HG02623 (cell line): Measurements from ENCODE around the gene LIX1.
"Not testable (repeated sequence)": the region's sequence is repeated elsewhere in the genome, so short reads cannot be mapped to it uniquely, and the experiment has no call there.

Experiments
- ATAC-seq: cut with Tn5 transposase; IDR thresholded peaks from one replicate; pipeline ENCODE4 v1.9.1; 2021; ENCODE audit warnings: moderate library complexity; ENCODE audit not compliant: unreplicated experiment

Gene LIX1

GRCh38 chr5:97143704-97144103, 1.3 kb upstream of the LIX1 start:
- ATAC-seq, result no peak

DNA sequence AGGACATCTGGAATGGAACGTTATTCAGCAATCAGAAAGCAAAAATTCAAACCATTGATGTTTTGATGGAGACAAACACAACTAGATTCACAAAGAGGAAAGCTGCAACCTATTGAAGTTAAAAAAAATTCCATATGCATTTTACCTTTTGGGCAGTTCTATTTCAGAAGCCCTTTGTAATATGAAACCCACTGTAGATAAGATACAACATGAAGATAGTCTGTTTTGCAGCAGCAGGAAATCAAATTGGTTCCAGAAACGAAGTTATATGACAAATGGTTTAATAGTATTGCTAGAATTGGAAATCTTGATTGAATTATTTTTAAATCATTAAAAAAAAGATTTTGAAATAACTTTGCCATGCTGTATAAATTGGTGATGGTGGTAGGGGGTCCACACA, 872 bp downstream of the LIX1 start:
- ATAC-seq, result no peak

- no peak for ATAC-seq
Measured at GRCh38 chr5:97141031-97141430, 1.4 kb downstream of the LIX1 start.

DNA sequence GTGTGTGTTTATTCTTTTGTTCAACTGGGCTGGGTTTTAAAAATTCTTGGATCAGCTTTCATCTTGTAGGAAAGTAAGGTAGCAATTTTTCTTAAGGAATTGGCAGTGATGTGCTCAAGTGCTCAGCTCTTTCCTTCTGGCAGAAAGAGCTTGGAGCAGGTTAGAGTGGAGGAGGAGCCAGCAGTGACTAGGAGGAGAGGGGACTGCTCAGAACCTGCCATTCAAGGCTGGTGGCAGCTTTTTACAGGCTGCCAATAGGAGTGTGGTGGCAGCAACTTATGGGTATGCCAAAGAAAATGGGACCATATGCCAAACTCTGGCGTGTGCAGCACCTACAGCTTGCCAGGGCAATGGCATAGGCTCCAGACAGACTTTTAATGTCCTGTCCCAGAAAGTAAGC, 2.2 kb downstream of the LIX1 start:
- not testable (repeated sequence) for ATAC-seq

- ATAC-seq, result no peak
Measured at GRCh38 chr5:97136475-97136874, 5.9 kb downstream of the LIX1 start.

DNA sequence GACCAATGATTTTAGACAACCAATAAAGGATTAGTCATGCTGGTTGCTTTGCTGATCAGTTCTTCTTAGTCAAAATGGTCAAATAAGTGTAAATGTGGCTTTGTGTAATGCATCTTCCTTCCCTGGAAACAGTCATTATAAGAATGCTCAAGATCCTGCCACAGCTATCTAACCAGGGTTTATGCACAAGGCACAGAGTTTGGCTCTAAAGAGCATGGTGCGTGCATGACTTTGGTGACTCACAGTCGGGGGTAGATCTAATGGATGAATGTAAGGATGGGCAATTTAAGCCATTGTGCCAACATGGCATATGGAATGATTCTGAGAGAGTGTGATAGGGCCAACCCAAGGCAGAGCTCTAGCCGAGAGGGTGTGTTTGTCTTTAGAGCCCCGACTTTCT, 6.5 kb downstream of the LIX1 start:
- no peak for ATAC-seq

GRCh38 chr5:97134634-97135033, 7.8 kb downstream of the LIX1 start:
- no peak for ATAC-seq

GRCh38 chr5:97133101-97133500, 9.3 kb downstream of the LIX1 start:
- ATAC-seq, result no peak

GRCh38 chr5:97131921-97132320, 10.5 kb downstream of the LIX1 start:
- no peak for ATAC-seq

DNA sequence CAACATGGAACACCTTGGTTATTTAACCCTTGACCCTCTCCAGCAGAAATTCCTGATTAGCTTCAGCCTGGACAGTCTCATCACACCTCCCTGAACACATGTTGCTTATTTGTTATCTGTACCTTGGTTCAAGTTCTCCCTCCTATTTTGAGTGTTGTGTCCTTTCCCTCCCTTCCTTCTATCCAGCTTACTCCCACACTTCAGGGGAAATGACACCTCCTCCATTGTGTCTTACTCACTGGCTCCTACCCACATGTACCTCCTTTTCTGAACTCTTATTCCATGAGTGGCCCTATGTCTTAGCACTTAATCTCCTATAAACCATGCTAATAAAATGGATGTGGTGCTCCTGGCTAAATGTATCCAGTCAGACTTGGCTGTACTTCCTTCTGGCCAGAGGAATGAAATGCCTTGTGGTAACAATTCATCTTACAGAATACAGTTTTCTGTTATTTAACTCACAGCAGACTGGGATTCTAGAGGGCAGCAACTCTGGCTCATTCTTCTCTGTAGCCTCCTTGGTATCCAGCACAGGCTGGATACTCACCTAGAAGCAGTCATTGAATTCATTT, 11.2 kb downstream of the LIX1 start:
- ATAC-seq, result no peak

GRCh38 chr5:97127727-97128126, 14.7 kb downstream of the LIX1 start:
- no peak for ATAC-seq

GRCh38 chr5:97125125-97125683, 17.2 kb downstream of the LIX1 start:
- no peak for ATAC-seq

- no peak for ATAC-seq
Measured at GRCh38 chr5:97124335-97124734, 18.1 kb downstream of the LIX1 start.

GRCh38 chr5:97121848-97122247, 20.6 kb downstream of the LIX1 start:
- ATAC-seq, result no peak

GRCh38 chr5:97120195-97120594, 22.2 kb downstream of the LIX1 start:
- no peak for ATAC-seq

GRCh38 chr5:97119007-97119390, 23.4 kb downstream of the LIX1 start:
- ATAC-seq, result no peak

DNA sequence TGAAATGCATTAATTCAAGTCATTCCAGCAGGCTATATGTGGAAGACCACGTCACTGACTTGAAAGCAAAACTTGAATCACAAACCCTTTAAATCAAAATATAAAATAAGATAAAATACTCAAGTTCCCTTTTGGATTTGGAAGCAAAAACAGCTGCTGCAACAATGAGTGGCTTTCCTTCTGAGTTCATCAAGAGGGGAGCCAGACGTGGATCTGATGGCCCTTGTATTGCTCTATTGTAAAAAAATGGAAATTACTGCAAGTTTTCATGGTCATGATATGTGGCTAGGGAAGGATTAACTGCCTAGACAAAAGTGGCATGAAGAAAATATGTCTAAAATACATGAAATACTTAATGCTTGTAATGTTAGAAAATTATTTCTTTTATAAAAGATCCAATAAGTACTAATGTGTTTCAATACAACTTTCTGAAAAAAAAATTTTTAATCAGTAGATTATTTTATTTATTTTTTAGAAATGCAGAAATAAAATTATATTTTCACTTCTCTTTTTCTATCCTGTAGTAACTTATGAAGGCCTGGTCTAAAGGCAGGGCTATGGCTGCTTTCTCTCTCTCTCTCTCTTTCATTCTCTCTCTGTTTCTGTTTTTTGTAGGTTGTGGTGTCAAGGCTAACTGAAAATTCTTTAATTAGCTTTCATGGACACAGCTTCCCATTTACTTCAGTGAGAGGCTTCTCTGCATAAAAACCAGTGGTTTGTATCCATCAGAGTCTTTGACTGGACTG, 24.0 kb downstream of the LIX1 start:
- no peak for ATAC-seq

DNA sequence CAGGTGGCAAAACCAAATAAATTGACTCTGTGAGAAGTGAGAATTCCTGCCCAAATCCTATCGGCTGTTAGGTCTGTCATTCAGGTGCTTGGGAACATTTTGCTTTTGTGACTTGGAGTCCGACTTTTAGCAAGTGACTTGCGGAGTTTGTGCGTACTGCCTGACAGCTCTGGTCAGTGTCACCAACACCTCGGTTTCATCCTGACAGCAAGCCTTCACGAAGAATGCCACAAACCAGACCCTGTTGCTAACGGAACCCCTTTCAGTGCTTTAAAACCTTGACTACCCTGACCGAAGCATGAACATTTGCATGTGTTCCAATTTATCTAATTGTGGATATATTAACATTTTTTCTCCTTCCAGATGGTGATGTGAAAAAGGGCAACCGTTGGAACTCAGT, 26.5 kb downstream of the LIX1 start:
- ATAC-seq, result no peak

- no peak for ATAC-seq
Measured at GRCh38 chr5:97112230-97112629, 30.2 kb downstream of the LIX1 start.

DNA sequence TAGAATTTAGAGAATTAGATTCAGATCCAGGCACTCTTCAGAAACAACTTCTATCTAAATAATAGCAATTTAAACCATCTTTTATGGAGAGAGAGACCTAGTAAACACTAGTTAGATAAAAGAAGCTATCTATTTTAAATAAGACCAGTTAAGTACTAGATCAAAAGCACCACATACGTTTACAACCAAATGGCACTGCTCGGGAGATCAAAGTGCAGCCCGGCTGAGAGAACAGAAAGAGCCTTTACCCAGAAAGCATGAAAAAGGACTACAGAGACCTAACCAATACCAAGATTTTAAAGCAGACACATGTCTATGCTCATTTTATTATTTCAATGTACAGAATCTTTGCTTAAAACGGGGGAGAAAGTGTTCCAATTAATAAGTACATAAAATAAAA, 30.8 kb downstream of the LIX1 start:
- ATAC-seq, result no peak

DNA sequence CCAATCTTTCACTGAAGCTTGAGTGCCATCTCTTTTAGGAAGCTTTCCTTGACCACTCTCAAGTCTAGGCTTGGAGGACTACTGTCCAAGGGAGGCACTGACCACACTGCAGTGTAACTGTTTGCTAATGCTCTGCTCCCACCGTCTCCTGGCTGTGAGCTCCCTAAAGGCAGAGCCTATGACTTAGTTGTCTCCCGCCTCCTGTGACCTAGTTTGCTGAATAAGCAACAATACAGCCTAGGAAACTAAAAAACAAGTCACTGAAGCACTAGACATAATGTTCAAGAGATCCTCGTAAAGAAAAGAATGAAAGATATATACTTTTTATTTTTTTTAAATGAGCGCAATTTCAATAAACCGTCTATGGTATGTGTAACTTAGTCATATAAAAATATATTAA, 31.4 kb downstream of the LIX1 start:
- no peak for ATAC-seq

GRCh38 chr5:97107318-97107717, 35.1 kb downstream of the LIX1 start:
- no peak for ATAC-seq

GRCh38 chr5:97106216-97106581, 36.2 kb downstream of the LIX1 start:
- ATAC-seq, result no peak
